ENCODE data around the gene BEAN1.

BEAN1 gene

GRCh38 chr16:66529475-66529874 is 102.4 kb downstream of the BEAN1 start:
- no peak for DNase-seq
